ENCODE data around the gene RPS6KA2. TPM values are rescaled to one million over a fixed set of nuclear protein-coding genes. Genes with fewer than 3 reads are reported as not detected.

Gene RPS6KA2
- total RNA-seq, 3 donors from 2014 or later (not counting 1 experiment from before 2014, with no cell fraction given) = 2.8 to 4.5 (median 2.9) TPM

DNA sequence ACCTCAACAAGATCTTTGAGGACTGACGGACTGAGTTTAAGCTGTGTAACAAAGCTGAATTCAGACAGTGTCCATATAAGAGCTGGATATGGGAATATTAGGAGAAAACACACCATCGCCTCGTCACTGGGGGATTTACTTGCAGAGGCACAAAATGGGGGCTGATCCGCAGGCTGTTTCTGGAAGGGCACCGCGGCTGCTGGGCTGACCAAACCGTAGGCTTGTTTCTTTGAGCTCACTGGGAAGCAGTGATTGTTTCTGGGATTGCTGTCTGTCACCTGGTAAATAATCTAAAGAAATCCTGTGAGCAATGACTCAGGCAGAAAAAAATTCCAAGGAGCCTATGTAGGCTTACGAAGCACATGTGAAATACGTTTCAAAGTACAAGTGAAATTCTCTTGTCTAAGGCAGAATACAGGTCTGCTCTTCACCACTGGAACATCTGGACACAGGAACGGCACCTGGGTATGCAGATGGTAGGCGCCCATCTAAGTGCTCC, 180.4 kb downstream of the RPS6KA2 start:
- no peak for ATAC-seq
- intact Hi-C loops (cut with micrococcal nuclease) = no loop called here
- H3K27me3 ChIP-seq (ENCODE audit: control insufficient read depth, insufficient read depth, low read length) = peaks cover 5% of the 10 kb centered on the region
- TF ChIP-seq, protein P1, sequence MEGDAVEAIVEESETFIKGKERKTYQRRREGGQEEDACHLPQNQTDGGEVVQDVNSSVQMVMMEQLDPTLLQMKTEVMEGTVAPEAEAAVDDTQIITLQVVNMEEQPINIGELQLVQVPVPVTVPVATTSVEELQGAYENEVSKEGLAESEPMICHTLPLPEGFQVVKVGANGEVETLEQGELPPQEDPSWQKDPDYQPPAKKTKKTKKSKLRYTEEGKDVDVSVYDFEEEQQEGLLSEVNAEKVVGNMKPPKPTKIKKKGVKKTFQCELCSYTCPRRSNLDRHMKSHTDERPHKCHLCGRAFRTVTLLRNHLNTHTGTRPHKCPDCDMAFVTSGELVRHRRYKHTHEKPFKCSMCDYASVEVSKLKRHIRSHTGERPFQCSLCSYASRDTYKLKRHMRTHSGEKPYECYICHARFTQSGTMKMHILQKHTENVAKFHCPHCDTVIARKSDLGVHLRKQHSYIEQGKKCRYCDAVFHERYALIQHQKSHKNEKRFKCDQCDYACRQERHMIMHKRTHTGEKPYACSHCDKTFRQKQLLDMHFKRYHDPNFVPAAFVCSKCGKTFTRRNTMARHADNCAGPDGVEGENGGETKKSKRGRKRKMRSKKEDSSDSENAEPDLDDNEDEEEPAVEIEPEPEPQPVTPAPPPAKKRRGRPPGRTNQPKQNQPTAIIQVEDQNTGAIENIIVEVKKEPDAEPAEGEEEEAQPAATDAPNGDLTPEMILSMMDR (IDR thresholded peaks at IDR 0.05) = no peak
- H3K27me3 Mint-ChIP-seq (ENCODE audit: low read depth in 2 of 2) = peaks cover 9 to 14% of the 10 kb centered on the region in 2 donors
- H3K27ac Mint-ChIP-seq = no peak overlapping the region
- H3K4me1 ChIP-seq (ENCODE audit: control insufficient read depth, insufficient read depth, low read length) = no peaks in the 10 kb centered on the region
- no peaks in the 10 kb centered on the region for H3K9me3 Mint-ChIP-seq
- H3K4me3 ChIP-seq (ENCODE audit: low read length) = no peak overlapping the region
- DNase-seq = no peak
- no peaks in the 10 kb centered on the region for H3K4me1 Mint-ChIP-seq
- no peak overlapping the region for H3K27ac ChIP-seq (ENCODE audit: low read length)
- H3K9me3 ChIP-seq (ENCODE audit: control insufficient read depth, insufficient read depth, low read length) = no peaks in the 10 kb centered on the region
- no peaks in the 10 kb centered on the region for H3K36me3 ChIP-seq (ENCODE audit: control insufficient read depth, insufficient read depth, low read length)
- H3K36me3 Mint-ChIP-seq = no peaks in the 10 kb centered on the region
- WGBS (ENCODE audit: insufficient coverage) = 94% methylated on average over 11 of the region's 11 CpGs
- no peak overlapping the region for H3K4me3 Mint-ChIP-seq

DNA sequence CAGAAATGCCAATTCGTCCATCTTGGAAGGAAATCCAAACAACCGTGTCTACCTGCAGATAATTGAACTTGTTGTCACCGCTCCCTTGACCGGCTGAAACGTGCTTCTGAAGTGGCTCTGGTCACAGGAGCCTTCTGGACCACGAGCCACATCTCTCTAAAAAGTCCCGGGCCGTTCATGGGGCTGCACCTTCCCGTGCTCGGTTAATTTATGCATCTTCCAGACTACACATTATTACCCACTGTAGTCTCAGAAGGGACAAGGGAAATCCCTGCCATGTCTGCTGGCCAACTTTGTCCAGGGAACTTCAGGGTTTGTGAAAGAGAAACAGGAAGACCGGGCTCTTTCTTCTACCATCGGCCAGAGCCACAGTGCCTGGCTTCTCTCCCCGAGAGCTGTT, 180.9 kb downstream of the RPS6KA2 start:
- H3K9me3 Mint-ChIP-seq = no peaks in the 10 kb centered on the region
- no peaks in the 10 kb centered on the region for H3K36me3 ChIP-seq (ENCODE audit: control insufficient read depth, insufficient read depth, low read length)
- TF ChIP-seq, protein P1 (IDR thresholded peaks at IDR 0.05) = no peak
- no peaks in the 10 kb centered on the region for H3K4me1 ChIP-seq (ENCODE audit: control insufficient read depth, insufficient read depth, low read length)
- whole genome bisulfite sequencing (ENCODE audit: insufficient coverage) = 82% methylated on average over 13 of the region's 13 CpGs
- H3K4me3 ChIP-seq (ENCODE audit: low read length) = no peak overlapping the region
- no peak for DNase-seq
- peaks cover 5% of the 10 kb centered on the region for H3K27me3 ChIP-seq (ENCODE audit: control insufficient read depth, insufficient read depth, low read length)
- no peak overlapping the region for H3K27ac Mint-ChIP-seq
- H3K4me1 Mint-ChIP-seq = no peaks in the 10 kb centered on the region
- peaks cover 10 to 18% of the 10 kb centered on the region in 2 donors for H3K27me3 Mint-ChIP-seq (ENCODE audit: low read depth in 2 of 2)
- no peaks in the 10 kb centered on the region for H3K36me3 Mint-ChIP-seq
- ATAC-seq = no peak
- no peak overlapping the region for H3K27ac ChIP-seq (ENCODE audit: low read length)
- intact Hi-C loops (cut with micrococcal nuclease) = no loop called here
- H3K4me3 Mint-ChIP-seq = no peak overlapping the region
- no peaks in the 10 kb centered on the region for H3K9me3 ChIP-seq (ENCODE audit: control insufficient read depth, insufficient read depth, low read length)

DNA sequence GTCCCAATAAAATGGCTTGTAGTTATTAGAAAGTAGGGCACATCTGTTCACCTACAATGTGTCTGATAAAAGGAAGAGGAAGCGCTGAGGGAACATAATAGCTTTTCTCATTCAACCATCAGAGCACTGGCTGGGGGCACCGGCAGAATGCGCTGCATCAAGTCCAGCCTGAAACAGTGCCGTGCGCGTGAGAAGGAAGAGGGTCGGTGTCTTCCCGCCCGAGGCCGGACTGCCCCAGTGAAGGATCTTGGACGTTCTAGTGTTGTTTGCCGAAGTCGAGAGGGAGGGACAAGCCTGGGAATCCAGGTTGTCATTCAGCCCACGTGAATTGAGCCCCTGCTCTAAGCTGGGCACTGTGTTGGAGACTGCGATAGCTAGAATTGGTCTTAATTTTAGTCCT, 182.6 kb downstream of the RPS6KA2 start:
- H3K36me3 Mint-ChIP-seq = no peaks in the 10 kb centered on the region
- TF ChIP-seq, protein P1 (IDR thresholded peaks at IDR 0.05) = no peak
- intact Hi-C loops (cut with micrococcal nuclease) = no loop called here
- no peak overlapping the region for H3K4me3 Mint-ChIP-seq
- peaks cover 8 to 9% of the 10 kb centered on the region in 2 donors for H3K4me1 Mint-ChIP-seq
- Histone ChIP-seq H3K36me3 (ENCODE audit: control insufficient read depth, insufficient read depth, low read length) (no peaks in the 10 kb centered on the region), H3K9me3 (ENCODE audit: control insufficient read depth, insufficient read depth, low read length) (no peaks in the 10 kb centered on the region), H3K4me3 (ENCODE audit: low read length) (no peak overlapping the region), H3K27ac (ENCODE audit: low read length) (no peak overlapping the region), H3K27me3 (ENCODE audit: control insufficient read depth, insufficient read depth, low read length) (peaks cover 6% of the 10 kb centered on the region), H3K4me1 (ENCODE audit: control insufficient read depth, insufficient read depth, low read length) (peaks cover 4% of the 10 kb centered on the region)
- DNase-seq = no peak
- 95% methylated on average over 15 of the region's 15 CpGs for WGBS (ENCODE audit: insufficient coverage)
- peaks cover 19 to 35% of the 10 kb centered on the region in 2 donors for H3K27me3 Mint-ChIP-seq (ENCODE audit: low read depth in 2 of 2)
- H3K9me3 Mint-ChIP-seq = no peaks in the 10 kb centered on the region
- ATAC-seq = no peak
- no peak overlapping the region for H3K27ac Mint-ChIP-seq

DNA sequence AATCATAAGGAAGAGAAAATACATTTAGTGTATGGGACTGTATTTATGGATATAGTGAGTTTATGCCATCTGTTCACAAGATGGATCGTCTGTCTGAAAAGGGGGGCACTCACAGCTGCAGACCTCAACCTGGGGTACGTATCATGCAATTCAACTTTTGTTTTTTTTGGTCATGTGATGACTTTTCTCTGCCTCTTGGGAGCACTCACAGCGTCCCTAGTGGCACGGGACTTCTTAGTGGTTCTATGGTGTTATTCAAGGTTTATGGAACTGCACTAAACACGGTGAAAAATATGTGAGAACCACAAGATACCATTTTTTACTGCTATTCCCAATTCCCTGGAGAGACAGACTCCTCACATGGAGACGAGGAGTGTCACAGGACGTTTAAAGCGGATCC, 183.9 kb downstream of the RPS6KA2 start:
- H3K4me1 ChIP-seq (ENCODE audit: control insufficient read depth, insufficient read depth, low read length) = peaks cover 5% of the 10 kb centered on the region
- Mint-ChIP-seq H3K36me3 (no peaks in the 10 kb centered on the region), H3K27me3 (ENCODE audit: low read depth in 2 of 2) (peaks cover 24 to 42% of the 10 kb centered on the region in 2 donors), H3K27ac (no peak overlapping the region), H3K4me3 (no peak overlapping the region), H3K9me3 (no peaks in the 10 kb centered on the region), H3K4me1 (peaks cover 13% of the 10 kb centered on the region in 2 donors)
- intact Hi-C loops (cut with micrococcal nuclease) = no loop called here
- H3K9me3 ChIP-seq (ENCODE audit: control insufficient read depth, insufficient read depth, low read length) = no peaks in the 10 kb centered on the region
- H3K27ac ChIP-seq (ENCODE audit: low read length) = no peak overlapping the region
- TF ChIP-seq, protein P1 (IDR thresholded peaks at IDR 0.05) = no peak
- H3K36me3 ChIP-seq (ENCODE audit: control insufficient read depth, insufficient read depth, low read length) = no peaks in the 10 kb centered on the region
- WGBS (ENCODE audit: insufficient coverage) = 70% methylated on average over 8 of the region's 8 CpGs
- no peak overlapping the region for H3K4me3 ChIP-seq (ENCODE audit: low read length)
- DNase-seq = no peak
- no peak for ATAC-seq
- H3K27me3 ChIP-seq (ENCODE audit: control insufficient read depth, insufficient read depth, low read length) = peaks cover 8% of the 10 kb centered on the region

Data from natural killer cell (primary cell).